Esophagus muscularis mucosa (tissue), 3 donors: ENCODE results near the gene FERMT3.

ENCODE experiments used
- POLR2AphosphoS5 ChIP-seq, 2 donors: sonication (generic); formaldehyde crosslinking; IDR thresholded peaks; one replicate each; pipeline ENCODE4 v1.6.1; 2017; ENCODE audit warnings: antibody characterized with exemption in 2 of 2
- TF ChIP-seq, protein P1 (sequence below), 3 experiments: fragments of 200-600 bp in 2 of 3; fragments of 450-650 bp in 1 of 3; sonication (generic) in 2 of 3; IDR thresholded peaks; one replicate each; pipeline ENCODE4 v1.5.1; 2017 to 2019; ENCODE audit warnings: antibody characterized with exemption in 3 of 3, mild to moderate bottlenecking in 2 of 3, moderate library complexity in 1 of 3

DNA sequence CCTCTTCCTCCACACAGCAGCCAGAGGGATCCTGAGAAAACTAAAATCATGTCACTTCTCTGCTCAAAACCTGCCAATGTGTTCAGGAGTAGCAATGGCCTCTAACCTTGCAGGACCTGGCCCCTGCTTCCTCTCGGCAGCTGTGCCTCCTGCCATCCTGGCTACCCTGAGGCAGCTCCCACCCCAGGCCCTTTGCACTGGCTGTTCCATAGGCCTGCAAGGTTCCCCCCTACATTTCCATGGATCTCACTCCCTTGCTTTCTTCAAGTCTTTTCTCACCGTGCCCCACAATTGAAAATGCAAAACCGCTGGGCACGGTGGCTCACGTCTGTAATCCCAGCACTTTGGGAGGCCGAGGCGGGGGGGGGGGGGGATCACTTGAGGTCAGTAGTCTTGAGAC is 22.6 kb upstream of the FERMT3 start:
- TF ChIP-seq, protein P1, sequence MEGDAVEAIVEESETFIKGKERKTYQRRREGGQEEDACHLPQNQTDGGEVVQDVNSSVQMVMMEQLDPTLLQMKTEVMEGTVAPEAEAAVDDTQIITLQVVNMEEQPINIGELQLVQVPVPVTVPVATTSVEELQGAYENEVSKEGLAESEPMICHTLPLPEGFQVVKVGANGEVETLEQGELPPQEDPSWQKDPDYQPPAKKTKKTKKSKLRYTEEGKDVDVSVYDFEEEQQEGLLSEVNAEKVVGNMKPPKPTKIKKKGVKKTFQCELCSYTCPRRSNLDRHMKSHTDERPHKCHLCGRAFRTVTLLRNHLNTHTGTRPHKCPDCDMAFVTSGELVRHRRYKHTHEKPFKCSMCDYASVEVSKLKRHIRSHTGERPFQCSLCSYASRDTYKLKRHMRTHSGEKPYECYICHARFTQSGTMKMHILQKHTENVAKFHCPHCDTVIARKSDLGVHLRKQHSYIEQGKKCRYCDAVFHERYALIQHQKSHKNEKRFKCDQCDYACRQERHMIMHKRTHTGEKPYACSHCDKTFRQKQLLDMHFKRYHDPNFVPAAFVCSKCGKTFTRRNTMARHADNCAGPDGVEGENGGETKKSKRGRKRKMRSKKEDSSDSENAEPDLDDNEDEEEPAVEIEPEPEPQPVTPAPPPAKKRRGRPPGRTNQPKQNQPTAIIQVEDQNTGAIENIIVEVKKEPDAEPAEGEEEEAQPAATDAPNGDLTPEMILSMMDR (IDR thresholded peaks at IDR 0.05), result no peak
- TF ChIP-seq POLR2AphosphoS5 (IDR thresholded peaks at IDR 0.05), result no peak
